K562 (cell line): ENCODE data around the gene UBL3.

Experiments used
- TF ChIP-seq, protein P1 (sequence below): sonication (generic); formaldehyde crosslinking; IDR thresholded peaks from 2 replicates; pipeline ENCODE4 v1.8.1; 2023; ENCODE audit warnings: mild to moderate bottlenecking, missing genetic modification reagents
- TF ChIP-seq, protein P2 (sequence below): fragments of 250-450 bp; sonication (Bioruptor Pico); IDR thresholded peaks from 2 replicates; pipeline ENCODE4 v1.8.0; 2021; ENCODE audit warnings: moderate library complexity, mild to moderate bottlenecking, inconsistent platforms

DNA sequence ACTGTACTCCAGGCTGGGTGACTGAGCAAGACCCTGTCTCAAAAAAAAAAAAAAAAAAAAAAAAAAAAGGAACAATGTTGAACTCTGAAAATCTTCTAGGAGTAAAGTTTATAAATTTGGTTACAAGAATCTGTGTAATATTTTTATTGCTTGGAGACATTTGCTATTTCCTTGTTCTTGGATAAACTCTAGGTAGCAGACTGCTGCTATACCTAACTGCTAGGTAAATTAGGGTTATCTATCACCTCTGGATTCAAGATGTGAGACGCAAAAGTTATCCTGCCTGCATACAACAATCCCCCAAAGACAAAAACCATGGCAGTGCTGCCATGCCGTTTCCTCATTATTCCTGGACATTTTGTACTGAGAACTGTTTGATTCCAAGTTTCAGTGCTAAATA lies 33.7 kb downstream of the UBL3 start:
- TF ChIP-seq, protein P1, sequence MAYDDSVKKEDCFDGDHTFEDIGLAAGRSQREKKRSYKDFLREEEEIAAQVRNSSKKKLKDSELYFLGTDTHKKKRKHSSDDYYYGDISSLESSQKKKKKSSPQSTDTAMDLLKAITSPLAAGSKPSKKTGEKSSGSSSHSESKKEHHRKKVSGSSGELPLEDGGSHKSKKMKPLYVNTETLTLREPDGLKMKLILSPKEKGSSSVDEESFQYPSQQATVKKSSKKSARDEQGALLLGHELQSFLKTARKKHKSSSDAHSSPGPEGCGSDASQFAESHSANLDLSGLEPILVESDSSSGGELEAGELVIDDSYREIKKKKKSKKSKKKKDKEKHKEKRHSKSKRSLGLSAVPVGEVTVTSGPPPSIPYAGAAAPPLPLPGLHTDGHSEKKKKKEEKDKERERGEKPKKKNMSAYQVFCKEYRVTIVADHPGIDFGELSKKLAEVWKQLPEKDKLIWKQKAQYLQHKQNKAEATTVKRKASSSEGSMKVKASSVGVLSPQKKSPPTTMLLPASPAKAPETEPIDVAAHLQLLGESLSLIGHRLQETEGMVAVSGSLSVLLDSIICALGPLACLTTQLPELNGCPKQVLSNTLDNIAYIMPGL (CRISPR knock-in tag): no peak
- TF ChIP-seq, protein P2, sequence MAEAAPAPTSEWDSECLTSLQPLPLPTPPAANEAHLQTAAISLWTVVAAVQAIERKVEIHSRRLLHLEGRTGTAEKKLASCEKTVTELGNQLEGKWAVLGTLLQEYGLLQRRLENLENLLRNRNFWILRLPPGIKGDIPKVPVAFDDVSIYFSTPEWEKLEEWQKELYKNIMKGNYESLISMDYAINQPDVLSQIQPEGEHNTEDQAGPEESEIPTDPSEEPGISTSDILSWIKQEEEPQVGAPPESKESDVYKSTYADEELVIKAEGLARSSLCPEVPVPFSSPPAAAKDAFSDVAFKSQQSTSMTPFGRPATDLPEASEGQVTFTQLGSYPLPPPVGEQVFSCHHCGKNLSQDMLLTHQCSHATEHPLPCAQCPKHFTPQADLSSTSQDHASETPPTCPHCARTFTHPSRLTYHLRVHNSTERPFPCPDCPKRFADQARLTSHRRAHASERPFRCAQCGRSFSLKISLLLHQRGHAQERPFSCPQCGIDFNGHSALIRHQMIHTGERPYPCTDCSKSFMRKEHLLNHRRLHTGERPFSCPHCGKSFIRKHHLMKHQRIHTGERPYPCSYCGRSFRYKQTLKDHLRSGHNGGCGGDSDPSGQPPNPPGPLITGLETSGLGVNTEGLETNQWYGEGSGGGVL (CRISPR knock-in tag): no peak
